NCI-H748 (cell line): ENCODE measurements around the gene TAOK1.
A peak's percentile ranks its signal among the peaks of the same experiment; 100 is the strongest.

Experiments
- DNase-seq: peaks from one replicate; lab custom pipeline; 2025; ENCODE audit not compliant: unreplicated experiment; lab: John Stamatoyannopoulos, UW

Gene TAOK1

DNA sequence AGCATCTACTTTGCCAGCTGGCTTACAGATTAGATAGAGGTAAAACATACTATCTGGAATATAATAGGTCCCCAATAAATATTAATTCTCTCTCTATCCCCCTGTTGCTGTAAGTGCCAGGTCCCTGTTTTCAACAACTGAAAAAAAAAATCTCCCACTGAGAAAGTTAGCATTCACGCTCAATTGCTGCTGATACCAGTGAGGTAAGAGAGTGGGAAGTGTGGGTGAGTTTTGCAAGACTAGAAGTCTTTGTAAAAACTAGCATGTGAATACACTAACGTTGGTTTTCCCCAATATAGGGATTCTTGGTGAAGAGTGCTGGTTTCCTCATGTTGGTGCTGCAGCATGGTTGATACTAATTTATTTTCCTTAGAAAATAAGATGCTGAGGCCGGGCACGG, 11.7 kb upstream of the TAOK1 start:
- DNase-seq: no peak

DNA sequence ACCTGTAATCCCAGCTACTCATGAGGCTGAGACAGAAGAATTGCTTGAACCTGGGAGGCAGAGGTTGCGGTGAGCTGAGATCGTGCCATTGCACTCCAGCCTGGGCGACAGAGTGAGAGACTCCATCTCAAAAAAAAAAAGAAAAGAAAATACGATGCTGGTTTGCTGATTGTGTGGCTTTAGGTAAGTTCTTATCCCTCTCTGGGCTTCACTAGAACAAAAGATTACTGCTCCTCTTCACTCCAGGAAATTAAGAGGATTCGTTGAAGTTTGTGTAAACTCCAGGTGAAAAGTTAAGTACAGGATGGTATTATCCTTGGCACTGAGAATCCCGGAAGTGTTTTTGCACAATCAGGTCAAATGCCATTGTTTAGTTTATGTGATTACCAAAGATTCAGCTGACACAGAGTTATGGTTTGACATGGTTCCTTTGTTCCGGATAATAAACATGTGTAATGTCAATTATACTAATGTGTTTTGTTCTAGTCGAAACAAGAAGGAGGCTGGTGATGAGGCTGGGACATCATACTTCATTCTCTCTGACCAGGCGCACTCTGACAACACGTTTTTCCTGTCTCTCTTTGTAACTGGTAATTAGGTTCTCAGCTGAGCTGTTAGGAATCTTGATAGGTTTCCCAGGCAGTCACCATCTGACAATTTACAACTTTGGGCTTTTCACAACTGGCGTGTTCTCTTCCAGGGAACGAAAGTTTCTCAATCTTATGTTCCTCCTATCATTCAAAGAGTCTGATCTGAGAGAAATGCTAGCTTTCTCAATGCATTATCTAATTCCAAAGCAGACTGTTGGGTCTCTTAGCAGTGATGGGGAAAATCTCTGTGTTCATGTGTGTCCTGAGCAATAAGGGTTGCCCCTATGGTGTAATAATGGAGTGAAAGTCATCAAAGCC, 10.8 kb upstream of the TAOK1 start:
- DNase-seq: peak; percentile 78

DNA sequence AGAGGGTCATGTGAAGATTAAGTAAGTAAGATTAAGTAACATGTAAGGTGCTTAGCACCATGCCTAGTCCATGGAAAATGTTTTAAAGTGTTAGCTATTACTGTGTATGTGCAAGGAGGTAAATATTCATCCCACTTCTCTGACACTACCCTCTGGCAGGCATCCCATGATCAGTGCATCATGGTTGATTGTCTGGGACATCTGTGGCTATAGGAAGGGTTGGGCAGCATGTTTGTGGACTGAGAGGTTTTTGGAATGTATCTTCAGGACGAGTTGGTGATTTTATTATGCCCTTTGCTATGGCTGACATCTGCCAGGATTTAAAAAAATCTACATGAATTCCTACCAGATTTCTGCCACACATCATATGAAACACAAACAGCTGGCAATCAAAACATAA, 6.5 kb upstream of the TAOK1 start:
- DNase-seq: no peak

DNA sequence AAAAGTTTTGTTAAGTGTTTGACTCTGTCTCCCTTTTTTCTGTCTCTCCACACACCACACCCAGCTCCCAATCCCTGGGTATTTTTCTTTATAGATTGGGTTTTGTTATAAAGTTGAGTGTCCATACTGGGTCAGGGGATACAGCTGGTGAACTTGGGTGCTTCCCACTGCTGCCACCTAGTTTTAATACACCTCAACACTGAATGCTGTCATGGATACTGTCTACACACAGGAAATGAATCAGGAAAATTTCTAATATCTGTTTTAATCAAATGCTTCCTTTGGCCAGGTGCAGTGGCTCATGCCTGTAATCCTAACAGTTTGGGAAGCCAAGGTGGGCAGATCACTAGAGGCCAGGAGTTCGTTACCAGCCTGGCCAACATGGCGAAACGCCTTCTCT, 5.3 kb upstream of the TAOK1 start:
- no peak for DNase-seq

DNA sequence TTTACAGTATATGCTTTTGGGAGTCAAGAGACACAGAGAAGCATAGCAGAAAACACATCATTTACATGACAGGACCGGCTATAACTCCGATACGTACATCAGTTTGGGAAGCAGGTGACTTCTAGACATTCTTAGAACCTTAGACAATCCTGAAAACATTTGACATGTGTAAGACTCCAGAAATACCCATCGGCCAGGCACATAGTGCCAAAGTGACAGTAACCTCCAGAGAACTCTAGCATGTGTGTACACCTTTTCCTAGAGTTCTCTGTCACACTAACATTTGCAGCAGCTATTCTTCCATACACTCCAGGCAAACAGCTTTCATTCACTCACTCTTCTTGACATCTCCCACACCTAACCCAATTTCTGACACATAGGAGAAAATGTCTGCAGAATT, 3.4 kb upstream of the TAOK1 start:
- no peak for DNase-seq

DNA sequence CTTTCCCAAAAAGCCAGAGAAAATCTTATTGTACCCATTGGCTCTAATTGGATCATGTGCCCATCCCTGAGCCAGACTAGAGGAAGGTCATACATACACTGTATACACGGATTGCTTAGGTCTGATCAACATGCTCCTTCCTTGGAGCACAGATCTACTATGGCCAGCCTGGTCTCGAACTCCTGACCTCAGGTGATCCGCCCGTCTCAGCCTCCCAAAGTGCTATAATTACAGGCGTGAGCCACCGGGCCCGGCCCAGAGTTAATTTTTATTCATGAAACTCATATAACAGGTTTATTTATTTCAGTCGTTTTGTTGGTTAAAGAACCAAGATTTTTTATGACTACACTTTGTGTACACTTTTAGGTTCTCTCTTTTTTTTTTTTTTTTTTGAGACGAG, 1.2 kb upstream of the TAOK1 start:
- no peak for DNase-seq

DNA sequence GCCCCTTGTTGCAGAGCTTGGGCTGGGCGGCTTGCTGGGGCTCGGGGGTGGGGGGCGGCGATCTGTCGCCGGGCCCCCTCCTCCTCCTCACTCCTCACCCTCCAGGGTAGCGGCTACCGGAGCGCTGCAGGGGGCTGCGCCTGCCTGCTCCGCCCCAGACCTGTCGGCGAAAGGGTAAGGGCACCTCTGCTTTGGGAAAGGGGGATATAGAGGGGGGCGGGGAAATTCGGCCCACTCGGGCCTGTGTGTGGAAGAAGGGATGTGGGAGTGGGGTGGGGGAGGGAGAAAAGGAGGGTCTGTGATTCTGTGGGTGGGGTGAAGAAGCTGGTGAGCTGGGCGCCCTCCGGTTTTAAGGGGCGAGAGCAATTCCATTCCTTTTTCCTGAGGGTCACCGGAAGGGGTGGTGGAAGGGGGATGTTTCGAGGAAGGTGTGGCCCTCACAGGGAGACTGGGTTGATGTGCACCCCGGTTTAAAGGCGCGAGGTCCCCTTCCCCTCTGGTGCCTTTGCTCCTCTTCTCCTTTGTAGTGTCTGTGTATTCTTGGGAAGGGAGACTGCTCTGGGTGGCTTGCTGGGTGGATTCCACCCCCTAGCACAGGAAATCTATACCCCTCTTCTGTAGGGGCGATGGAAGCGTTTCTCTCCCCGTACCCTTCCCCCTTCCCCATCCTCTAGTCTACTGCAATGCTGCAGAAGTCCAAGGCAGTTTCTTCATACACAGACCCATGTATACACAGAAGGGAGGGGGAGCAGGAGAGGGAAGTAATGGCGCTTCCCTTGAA, 878 bp downstream of the TAOK1 start:
- peak; percentile 64 for DNase-seq

DNA sequence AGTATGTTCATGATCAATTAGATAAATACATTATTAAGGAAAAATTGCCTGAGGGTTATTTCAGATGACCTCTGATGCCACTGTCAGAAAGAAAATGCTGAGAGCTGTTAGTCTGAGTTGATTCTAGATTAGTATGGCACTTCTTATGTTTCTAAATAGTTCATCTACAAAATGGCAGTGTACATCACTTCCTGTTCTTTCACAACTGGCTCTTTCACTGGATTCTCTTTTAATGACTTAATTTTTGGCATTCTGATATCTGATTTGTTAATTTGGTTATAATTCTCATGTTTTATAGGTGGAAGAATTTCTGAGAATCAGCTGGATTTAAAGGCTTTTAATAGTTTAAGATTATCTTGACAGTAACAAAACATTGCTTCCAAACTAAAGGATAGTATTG, 3.3 kb downstream of the TAOK1 start:
- DNase-seq: no peak

DNA sequence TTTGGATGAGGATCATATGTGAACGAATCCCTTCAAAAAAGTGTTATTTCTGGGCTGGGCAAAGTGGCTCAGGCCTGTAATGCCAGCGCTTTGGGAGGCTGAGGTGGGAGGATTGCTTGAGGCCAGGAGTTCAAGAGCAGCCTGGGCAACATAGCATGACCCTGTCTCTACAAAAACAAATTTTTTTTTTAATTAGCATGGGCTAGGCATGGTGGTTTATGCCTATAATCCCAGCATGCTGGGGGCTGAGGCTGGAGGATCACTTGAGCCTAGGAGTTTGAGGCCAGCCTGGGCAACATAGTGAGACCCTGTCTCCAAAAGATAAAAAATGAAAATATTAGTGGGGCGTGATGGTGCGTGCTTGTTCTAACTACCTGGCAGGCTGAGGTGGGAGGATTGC, 4.6 kb downstream of the TAOK1 start:
- no peak for DNase-seq

DNA sequence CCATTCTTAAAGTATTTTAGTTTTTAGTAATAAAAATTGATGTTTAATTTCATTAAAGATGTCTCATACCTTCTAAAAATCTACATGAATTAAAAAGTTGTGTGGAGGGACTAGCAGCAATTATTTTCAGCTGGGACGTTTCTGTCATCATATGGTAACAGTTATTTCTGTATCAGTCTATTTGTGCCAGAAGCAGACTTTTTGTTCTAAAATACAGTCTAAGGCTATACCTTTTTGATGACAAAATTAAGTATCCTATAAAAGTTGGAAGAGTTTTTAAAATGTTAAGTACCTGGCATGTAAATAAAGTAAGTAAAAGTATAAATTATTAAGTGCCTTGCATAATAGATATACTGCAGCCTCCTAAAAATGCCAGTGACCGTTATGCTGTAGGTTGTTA, 5.9 kb downstream of the TAOK1 start:
- DNase-seq: no peak

DNA sequence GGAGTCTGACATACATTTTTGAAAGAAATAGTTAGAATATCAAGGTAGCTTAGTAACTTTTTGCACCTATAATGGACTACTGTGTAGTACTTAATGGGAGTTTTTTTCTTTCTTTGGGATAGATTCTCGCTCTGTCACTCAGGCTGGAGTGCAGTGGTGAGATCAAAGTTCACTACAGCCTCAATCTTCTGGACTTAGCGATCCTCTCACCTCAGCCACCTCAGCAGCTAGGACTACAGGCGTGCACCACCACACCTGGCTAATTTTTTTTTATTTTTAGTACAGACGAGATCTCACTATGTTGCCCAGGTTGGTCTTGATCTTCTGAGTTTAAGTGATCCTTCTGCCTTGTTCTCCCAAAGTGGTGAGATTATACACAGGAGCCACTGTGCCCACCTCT, 9.5 kb downstream of the TAOK1 start:
- DNase-seq: no peak

DNA sequence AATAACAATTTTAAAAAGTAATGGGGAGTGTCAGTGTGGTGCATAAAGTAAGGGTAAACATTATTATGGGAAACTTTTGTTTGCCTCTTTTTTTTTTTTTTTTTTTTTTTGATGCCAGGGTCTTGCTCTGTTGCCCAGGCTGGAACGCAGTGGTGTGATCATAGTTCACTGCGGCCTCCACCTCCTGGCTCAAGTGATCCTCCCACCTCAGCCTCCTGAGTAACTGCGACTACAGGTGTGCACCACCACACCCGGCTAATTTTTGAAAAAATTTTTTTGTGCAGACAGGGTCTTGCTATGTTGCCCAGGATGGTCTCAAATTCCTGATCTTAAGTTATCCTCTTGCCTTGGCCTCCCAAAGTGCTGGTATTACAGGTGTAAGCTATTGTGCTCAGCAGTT, 10.7 kb downstream of the TAOK1 start:
- DNase-seq: no peak

DNA sequence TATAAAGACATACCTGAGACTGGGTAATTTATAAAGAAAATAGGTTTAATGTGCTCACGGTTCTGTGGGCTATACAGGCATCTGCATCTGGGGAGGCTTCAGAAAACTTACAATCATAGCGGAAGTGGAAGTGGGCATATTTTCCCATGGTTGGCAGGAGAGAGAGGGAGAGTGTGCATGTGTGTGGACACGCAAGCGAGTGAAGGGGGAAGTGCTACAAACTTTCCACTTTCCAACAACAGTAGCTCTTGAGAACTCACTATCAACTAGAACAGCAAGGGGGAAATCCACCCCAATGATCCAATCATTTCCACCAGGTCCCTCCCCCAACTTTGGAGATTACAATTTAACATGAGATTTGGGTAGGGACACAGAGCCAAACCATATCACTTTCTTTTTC, 11.1 kb downstream of the TAOK1 start:
- DNase-seq: no peak

DNA sequence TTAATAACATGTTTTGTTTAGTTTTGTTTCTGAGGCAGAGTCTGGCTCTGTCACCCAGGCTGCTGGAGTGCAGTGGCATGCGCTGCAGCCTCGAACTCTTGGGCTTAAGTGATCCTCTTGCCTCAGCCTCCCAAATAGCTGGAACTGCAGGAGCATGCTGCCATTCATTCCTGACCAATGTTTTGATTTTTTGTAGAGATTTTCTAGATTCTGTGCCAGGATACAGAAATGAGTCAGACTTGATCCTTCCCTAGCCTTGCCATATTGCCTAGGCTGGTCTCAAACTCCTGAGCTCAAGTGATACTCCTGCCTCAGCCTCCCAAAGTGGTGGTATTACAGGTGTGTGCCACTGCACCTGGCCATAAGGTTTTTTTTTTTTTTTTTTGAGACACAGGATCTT, 17.7 kb downstream of the TAOK1 start:
- no peak for DNase-seq

DNA sequence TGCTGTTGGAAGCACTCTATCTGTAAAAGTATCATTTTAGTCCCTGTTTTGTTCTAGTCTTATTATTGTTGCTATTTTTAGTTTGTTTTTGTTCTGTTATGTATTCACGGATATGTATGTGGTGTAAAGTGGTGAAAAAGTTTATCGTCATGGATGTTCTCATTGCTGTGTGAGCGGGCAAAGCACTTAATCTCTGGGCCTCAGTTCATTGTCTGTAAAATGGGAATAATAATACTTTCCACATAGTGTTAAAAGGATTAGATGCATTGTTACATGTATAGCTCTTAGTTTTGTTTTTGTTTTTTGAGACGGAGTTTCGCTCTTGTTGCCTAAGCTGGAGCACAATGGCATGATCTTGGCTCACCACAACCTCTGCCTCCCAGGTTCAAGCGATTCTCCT, 19.8 kb downstream of the TAOK1 start:
- no peak for DNase-seq

DNA sequence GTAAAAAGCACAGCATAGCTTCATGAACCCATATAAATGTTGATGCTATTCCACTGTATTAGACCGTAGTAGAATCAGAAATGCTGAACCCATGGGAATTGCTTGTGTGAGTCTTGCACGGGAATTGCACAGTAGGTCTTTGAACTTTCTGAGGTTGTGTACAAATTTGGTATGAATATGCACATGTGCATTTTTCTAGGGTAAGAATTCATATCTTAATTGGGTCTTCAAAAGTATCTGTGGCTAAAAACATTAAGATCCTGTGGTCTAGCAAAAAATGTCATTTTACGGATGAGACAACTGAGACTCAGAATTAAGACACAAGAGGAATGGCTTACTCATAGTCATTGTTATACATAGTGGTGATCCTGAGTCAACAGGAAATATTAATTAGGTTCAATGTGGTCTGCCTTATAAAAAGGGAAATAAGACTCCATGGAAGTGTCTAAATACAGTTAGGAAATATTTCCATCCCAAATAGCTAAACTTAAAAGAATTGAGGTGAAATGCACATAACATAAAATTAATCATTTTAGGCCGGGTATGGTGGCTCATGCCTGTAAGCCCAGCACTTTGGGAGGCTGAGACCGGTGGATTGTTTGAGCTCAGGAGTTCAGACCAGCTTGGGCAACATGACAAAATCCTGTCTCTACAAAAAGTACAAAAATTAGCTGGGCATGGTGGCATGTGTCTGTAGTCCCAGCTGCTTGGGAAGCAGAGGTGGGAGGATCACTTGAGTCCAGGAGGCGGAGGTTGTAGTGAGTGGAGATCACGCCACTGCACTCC, 22.8 kb downstream of the TAOK1 start:
- no peak for DNase-seq

DNA sequence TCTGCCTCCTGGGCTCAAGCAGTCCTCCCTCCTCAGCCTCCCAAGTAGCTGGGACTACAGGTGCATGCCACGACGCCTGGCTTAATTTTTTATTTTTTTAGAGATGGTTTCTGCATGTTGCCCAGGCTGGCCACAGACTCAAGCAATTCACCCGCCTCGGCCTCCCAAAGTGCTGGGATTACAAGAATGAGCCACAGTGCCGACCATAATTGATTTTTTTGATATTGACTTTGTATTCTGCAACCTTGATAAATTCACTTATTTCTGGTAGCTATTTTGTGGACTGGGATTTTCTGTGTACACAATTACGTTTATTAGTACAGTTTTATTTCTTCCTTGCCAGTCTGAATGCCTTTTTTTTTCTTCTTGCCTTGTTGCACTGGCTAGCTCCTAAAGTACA, 30.0 kb downstream of the TAOK1 start:
- no peak for DNase-seq

DNA sequence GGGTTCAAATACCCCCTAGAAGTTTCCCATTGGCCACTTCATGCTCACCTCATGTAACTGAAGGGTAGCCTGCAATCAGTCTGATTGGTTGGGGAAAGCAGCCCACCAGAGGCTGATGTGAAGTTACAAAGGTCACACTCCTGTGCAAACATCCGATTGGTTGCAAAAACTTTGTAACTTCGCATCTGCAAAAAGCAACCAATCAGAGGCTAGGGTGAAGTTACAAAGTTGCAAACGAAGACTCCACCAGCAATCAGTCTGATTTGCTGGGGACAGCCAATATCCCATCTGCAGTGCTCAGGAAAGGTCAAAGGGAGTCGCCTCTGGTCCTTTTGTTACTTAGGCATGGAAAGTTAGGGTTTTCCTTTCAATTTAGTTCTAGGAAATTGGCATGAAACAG, 40.1 kb downstream of the TAOK1 start:
- DNase-seq: no peak

DNA sequence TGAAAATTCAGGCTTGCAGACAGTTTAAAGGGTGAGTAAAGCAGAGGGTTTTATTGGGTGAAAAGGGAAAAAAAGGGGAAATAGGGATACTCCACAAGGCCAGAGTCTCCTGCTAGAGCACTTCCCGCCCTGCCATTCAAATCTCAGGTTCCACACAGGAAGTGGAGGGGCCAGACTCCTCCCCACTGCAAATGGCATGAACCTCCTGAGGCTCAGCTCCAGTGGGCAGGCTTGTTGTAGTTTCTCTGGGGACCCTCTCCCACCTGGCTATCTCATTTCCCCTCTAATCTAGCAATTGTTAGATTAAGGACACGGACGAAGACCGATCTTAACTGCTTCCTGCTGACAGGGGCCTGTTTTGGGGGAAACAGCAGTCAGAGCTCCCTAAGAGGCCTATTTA, 43.4 kb downstream of the TAOK1 start:
- DNase-seq: no peak

DNA sequence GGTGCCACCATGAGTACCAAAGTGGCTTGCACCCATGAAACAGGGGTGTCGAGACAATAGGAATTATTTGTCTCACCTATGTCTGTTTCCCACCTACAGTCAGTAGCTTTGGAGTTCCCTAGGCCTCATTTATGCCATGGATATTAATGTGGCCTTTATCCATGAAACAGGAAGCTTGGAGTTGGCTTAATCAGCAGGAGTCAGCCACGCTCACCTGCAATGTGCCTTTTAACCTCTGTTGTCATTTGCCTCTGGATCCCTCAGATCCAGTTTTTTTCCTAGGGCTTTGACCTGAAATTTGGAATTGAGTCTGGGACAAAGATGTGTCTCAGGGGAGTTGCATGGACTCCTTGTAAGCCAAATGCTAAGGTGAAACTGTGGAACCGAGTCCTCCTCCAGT, 44.4 kb downstream of the TAOK1 start:
- DNase-seq: no peak

DNA sequence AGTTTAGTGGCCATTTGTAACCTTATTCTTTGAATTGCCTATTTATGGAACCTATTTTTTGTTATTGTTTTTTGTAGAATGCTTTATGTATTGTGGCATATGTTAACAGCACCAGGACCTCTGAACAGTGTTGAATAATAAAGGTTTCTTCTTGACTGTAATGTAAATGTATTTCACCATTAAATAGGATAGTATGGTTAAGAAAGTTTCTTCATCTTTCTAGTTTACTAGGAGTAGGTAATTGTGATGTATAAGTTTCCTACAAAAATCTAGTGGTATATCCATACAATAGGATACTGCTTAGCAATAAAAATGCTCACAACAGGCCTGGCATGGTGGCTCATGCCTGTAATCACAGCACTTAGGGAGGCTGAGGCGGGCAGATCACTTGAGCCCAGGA, 52.3 kb downstream of the TAOK1 start:
- DNase-seq: no peak
